ENCODE data around the gene SHANK1. TPM values are rescaled to one million over a fixed set of nuclear protein-coding genes. Genes with fewer than 3 reads are reported as not detected.
"Not testable (repeated sequence)": the region's sequence is repeated elsewhere in the genome, so short reads cannot be mapped to it uniquely, and the experiment has no call there.

The SHANK1 gene
- total RNA-seq, 1 donor from 2014 or later, result 6.3 TPM

DNA sequence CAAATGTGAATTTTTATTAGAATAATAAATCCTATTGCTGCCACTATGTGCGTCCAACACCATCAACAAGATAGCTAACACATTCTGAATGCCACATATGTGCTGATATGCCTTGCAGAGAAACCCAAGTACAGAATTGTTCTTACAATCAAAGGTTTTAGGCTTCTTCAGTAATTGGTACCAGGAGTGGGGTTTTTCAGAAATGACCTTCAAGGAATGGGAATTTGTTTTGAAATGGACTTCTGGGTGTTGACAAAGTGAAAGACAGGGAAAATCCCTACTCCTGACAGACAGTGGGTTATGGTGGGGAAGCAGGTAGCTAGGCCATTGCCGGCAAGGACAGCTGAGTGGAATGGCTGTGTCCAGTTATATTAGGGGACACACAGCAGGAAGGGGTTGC is 85.6 kb downstream of the SHANK1 start:
- DNase-seq, result no peak

DNA sequence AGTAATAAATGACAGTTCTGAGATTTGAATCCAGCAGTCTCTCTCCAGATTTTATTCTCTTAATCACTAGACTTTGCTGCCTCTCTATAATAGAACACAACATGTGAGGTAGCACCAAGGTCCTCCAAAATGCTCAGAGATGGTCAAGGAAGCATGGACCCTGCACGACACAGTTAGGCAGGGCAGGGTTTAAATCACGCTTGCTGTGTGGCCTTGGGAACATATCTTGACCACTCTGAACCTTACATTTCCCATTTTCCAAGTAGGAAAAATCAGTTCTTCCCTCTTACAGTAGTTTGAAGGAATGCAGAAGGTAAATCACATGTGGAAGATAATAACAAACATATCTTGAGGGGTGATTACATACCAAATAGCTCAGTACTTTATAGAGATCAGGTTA is 86.2 kb downstream of the SHANK1 start:
- DNase-seq, result no peak

DNA sequence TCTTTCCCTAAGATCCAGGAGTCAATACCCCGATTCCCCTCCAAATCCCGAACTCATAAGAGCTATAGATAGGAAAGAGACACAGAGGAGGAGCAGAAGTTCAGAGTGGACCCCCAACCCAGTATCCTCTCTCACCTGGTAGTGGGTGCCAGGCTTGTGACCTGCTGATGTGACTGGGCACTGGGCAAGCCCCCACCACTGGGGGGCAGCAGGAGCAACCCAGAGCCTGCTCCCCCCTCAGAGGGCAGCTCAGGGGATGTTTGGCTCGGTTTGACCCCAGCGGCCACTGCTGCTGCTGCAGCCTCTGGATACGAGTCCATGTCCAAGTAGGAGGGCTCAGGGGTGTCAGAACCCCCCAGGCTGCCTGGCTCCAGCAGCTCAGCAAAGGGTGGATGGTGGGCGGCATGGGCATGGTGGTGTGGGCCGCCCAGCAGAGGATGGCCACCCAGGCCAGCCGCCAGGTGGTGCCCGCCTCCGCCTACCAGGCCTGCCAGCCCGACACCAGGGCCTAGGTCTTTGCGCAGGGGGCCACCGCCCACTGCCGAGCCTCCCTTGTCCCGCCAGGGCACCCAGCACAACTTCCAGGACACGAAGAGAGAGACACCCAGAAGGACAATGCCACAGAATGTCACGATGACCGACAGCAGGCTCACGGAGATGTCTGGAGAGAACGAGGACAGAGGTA is 87.3 kb downstream of the SHANK1 start:
- no peak for DNase-seq

DNA sequence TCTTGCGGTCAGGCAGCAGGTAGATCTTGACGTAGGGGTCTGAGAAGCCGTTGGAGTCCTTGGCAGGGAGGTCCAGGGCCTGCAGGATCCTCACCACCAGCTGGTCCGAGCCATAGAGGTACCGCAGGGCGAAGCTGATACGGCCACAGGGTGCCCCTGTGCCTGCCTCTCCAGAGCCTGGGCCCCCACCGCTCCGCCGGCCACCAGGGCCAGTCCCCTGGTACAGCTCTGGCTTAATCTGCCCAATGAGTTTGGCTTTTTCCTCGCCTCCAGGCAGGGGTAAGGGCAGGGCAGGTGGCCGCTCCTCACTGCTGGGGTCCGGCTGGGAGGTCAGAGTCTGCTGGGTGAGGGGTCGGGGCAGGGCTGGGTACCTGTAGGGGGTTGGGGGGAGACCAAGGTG is 89.8 kb downstream of the SHANK1 start:
- DNase-seq, result no peak

DNA sequence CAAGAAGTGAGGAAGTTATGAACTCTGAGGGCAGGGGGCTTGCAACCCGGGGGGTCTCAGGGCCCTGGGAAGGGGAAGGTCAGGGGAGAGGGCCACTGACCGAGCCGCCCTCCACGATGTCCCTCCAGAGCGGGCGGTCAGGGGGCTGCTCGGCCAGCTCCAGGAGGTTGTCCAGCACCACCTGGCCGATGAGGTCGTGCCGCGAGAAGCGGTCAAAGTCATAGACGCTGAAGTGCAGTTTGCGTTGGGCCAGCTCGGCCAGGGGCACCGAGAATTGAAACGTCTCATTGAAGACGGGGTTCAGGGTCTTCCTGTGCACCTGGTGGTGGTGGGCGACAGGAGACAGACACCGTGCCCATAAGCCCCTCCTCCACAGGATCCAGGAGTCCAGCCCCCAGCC is 90.4 kb downstream of the SHANK1 start:
- DNase-seq, result no peak

DNA sequence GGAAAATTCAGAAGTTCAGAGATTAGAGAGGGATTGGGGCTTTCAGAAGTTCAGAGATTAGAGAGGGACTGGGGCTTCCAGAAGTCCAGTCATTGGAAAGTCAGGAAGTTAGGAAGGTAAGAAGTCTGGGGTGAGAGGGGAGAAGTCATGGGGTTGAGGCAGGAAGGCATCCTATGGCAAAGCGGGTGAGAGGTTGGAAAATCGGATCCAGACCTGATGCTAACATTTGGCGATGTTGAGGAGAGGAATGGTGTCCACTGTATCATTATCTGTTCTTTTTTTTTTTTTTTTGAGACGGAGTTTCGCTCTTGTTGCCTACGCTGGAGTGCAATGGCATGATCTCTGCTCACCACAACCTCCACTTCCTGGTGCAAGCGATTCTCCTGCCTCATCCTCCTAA is 91.1 kb downstream of the SHANK1 start:
- no peak for DNase-seq

DNA sequence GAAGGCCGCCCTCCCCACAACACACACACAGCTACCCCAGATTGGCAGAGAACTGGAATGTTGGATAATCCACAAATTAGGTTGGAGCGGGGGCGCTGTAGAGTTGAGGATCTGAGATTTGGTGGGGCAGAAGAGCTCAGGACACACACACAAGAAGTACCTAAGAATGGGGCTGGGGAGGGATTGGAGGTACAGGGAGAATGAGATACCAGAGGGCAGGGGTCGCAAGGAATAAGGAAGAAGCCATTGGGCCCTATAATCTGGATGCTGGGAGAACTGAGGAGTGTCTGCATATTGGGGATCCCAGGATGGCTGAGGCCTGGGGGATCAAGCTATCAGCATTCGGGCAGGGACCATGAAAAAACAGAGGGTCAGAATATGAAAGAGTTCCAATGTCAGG is 91.5 kb downstream of the SHANK1 start:
- no peak for DNase-seq

DNA sequence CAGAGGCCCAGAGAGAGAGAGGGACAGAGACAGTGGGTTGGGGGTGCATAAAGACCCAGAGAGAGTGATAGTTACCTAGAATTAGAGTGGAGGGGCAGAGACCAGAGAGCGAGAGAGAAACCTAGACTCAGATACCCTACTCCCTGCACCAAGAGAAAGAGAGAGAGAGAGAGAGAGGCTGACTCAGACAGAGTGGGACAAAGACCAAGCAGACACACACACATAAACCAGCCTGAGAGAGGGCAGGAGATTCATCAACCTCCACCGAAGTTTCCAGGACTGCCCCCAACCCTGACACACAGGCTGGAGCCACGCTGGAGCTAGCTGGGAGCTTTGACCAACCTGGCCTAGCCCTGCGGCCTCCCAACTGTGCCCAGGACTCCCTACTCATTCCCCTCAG is 92.8 kb downstream of the SHANK1 start:
- DNase-seq, result no peak

DNA sequence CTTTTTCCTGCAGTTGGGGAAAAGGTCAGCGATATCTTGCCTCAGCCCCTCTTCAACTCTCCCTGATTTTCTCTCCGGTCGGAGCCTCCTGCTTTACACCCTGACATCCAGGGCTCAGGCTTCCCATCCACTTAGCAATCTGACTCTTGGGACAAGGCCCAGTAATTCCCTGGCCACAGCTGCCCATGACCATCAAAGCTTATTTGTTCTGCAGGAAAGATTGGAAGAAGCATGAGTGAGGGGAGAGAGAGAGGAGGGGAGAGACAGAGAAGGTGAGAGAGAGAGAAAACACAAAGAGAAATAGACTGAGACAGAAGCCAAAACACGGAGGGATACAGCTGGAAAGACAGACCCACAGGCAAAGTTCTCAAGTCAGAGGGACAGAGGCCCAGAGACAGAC is 93.6 kb downstream of the SHANK1 start:
- peak; percentile 24 for DNase-seq

DNA sequence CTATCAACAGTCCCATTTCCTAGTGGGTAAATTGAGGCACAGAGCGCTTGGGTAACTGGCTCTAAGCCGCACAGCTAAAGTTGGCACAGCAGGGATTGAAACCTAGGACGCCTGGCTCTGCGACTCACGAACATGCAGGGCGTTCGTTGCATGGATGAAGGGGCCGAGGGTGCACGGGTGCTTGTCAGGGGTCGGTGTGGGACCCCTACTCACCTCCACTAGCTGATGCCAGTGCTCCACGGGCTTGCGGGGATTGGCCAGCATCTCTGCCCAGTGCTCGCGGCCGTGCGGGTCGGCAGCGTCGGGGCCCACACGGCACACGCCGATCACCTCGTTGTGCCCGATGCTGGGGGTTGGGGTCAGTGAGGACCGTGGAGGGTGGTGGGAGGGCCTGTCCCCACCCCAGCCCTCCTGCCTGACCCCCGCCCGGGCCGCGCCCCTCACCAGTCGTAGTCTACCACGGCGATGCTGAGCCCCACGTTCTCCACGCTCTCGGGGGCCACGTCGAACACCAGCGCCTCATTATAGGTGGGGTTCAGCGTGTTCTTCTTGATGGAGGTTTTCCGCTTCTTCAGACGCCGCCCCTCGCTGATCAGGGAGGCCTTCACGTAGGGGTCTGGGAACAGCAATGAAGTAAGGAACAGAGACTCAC is 94.5 kb downstream of the SHANK1 start:
- DNase-seq, result no peak

DNA sequence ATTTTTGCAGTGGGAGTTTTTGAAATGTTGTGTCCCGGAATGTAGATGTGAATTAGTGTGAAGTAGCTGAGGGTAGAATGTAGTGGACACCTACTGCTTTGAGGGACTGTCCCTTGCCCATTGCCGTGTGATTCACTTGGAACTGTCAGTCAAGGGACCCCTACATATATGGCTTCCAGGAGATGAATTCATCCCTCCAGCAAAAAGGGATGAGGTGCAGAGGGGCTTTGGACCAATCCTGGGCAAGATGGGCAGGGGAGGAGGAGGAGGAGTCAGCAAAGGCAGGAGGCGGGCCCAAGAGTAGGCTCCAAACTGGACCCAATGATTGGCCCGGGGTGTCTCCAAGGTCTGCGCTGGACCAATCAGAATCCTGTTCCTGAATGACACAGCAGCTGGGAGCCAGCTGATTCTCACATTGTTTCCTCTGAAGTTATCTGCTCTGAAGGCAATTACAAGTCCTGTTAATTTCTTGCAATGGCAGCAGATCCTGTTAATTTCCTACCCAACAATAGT is 99.2 kb downstream of the SHANK1 start:
- not testable (repeated sequence) for DNase-seq

DNA sequence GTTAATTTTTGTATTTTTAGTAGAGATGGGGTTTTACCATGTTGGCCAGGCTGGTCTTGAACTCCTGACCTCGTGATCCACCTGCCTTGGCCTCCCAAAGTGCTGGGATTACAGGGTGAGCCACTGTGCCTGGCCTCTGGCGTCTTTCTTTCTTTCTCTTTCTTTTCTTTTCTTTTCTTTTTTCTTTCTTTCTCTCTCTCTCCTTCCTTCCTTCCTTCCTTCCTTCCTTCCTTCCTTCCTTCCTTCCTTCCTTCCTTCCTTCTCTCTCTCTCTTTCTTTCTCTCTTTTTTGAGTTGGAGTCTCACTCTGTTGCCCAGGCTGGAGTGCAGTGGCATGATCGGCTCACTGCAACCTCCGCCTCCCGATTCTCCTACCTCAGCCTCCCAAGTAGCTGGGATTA is 100.4 kb downstream of the SHANK1 start:
- not testable (repeated sequence) for DNase-seq

DNA sequence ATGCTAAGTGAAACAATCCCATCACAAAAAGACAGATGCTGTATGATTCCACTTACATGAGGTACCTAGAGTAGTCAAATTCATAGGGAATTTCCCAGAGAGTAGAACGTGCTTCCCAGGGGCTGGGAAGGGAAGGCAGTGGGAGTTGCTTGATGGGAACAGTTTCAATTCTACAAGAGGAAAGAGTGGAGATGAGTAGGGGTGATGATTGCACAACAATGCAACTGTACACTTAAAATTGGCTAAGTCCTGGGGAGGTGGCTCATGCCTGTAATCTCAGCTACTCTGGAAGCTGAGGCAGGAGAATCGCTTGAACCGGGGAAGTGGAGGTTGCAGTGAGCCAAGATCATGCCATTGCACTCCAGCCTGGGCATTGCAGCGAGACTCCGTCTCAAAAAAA is 101.2 kb downstream of the SHANK1 start:
- not testable (repeated sequence) for DNase-seq

DNA sequence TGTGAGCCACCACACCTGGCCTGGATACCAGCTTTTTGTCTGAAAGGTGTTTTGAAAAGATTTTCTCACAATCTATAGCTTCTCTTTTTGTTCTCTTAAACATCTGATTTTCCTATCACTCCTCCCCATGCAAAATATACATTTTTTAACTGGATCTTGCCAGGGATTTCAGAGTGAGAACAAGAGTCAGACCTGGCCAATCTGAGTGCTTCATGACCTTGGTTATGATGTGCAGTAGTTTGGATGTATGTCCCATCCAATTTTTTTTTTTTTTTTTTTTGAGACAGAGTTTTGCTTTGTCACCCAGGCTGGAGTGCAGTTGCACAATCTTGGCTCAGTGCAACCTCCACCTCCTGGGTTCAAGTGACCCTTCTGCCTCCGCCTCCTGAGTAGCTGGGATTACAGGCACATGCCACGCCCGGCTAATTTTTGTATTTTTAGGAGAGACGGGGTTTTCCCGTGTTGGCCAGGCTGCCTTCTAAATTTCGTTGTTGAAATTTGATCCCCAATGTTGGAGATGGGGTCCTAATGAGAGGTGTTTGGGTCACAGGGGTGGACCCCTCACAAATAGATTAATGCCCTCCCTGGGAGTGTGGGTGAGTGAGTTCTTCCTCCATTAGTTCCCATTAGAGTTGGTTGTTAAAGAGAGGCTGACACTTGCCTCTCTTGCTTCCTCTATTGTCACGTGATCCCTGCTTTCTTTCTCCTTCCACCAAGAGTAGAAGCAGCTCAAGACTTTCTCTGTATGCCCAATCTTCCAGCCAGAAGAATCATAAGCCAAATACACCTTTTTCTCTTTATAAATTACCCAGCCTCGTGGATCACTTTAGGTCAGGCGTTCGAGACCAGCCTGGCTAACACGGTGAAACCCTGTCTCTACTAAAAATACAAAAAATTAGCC is 106.8 kb downstream of the SHANK1 start:
- DNase-seq, result not testable (repeated sequence)

Other genes with a start within 250 kb of the SHANK1 start
- gene EMC10, start 243.3 kb downstream of the SHANK1 start, total RNA-seq, result 79.0 TPM
- gene GARIN5A, start 243.0 kb downstream of the SHANK1 start, total RNA-seq, result 0.92 TPM
- gene JOSD2, start 208.6 kb downstream of the SHANK1 start, total RNA-seq, result 11.4 TPM
- gene ASPDH, start 205.9 kb downstream of the SHANK1 start, total RNA-seq, result not detected
- gene LRRC4B, start 151.4 kb downstream of the SHANK1 start, total RNA-seq, result 13.0 TPM
- 0.10 TPM for gene SYT3, start 79.9 kb downstream of the SHANK1 start, total RNA-seq
- gene C19orf81, start 70.4 kb downstream of the SHANK1 start, total RNA-seq, result not detected
- 23.1 TPM for gene CLEC11A, start 3.6 kb upstream of the SHANK1 start, total RNA-seq
- not detected for gene GPR32, start 50.7 kb upstream of the SHANK1 start, total RNA-seq
- gene ACP4, start 70.6 kb upstream of the SHANK1 start, total RNA-seq, result not detected
- not detected for gene KLK1, start 104.0 kb upstream of the SHANK1 start, total RNA-seq
- not detected for gene KLK15, start 113.8 kb upstream of the SHANK1 start, total RNA-seq
- gene KLK3, start 135.1 kb upstream of the SHANK1 start, total RNA-seq, result not detected
- not detected for gene KLK2, start 153.6 kb upstream of the SHANK1 start, total RNA-seq
- not detected for gene KLK4, start 191.6 kb upstream of the SHANK1 start, total RNA-seq
- gene KLK5, start 233.2 kb upstream of the SHANK1 start, total RNA-seq, result 1.1 TPM
- gene KLK6, start 249.8 kb upstream of the SHANK1 start, total RNA-seq, result not detected

Data from tongue (tissue), 2 donors.